ENCODE measurements around the gene UNKL.
A peak's percentile ranks its signal among the peaks of the same experiment; 100 is the strongest.

UNKL gene

GRCh38 chr16:1366060-1366711 lies 48.3 kb downstream of the UNKL start:
- DNase-seq (ENCODE audit: low read depth) = no peak
- H3K4me3 ChIP-seq (ENCODE audit: low read length) = no peak overlapping the region
- no peaks in the 10 kb centered on the region for H3K27me3 ChIP-seq (replicated peaks; ENCODE audit: control insufficient read depth, insufficient read depth, low read length)
- H3K4me1 ChIP-seq (ENCODE audit: control insufficient read depth, insufficient read depth, low read length) = no peaks in the 10 kb centered on the region
- no peaks in the 10 kb centered on the region for H3K9me3 ChIP-seq (ENCODE audit: control insufficient read depth, low read length)
- H3K9ac ChIP-seq (ENCODE audit: low read length) = no peak overlapping the region
- H3K36me3 ChIP-seq (ENCODE audit: control insufficient read depth, insufficient read depth, low read length, severe bottlenecking) = peaks cover 56% of the 10 kb centered on the region

GRCh38 chr16:1364510-1364909 lies 50.0 kb downstream of the UNKL start:
- no peak for DNase-seq (ENCODE audit: low read depth)
- H3K27me3 ChIP-seq (replicated peaks; ENCODE audit: control insufficient read depth, insufficient read depth, low read length) = no peaks in the 10 kb centered on the region
- H3K9ac ChIP-seq (ENCODE audit: low read length) = no peak overlapping the region
- H3K36me3 ChIP-seq (ENCODE audit: control insufficient read depth, insufficient read depth, low read length, severe bottlenecking) = peaks cover 67% of the 10 kb centered on the region
- no peaks in the 10 kb centered on the region for H3K9me3 ChIP-seq (ENCODE audit: control insufficient read depth, low read length)
- H3K4me1 ChIP-seq (ENCODE audit: control insufficient read depth, insufficient read depth, low read length) = no peaks in the 10 kb centered on the region
- no peak overlapping the region for H3K4me3 ChIP-seq (ENCODE audit: low read length)

GRCh38 chr16:1363501-1364041 lies 50.9 kb downstream of the UNKL start:
- H3K36me3 ChIP-seq (ENCODE audit: control insufficient read depth, insufficient read depth, low read length, severe bottlenecking) = peaks cover 71% of the 10 kb centered on the region
- H3K9ac ChIP-seq (ENCODE audit: low read length) = no peak overlapping the region
- H3K4me1 ChIP-seq (ENCODE audit: control insufficient read depth, insufficient read depth, low read length) = no peaks in the 10 kb centered on the region
- H3K4me3 ChIP-seq (ENCODE audit: low read length) = no peak overlapping the region
- H3K27me3 ChIP-seq (replicated peaks; ENCODE audit: control insufficient read depth, insufficient read depth, low read length) = no peaks in the 10 kb centered on the region
- no peaks in the 10 kb centered on the region for H3K9me3 ChIP-seq (ENCODE audit: control insufficient read depth, low read length)
- DNase-seq (ENCODE audit: low read depth) = peak; percentile 63

GRCh38 chr16:1362807-1363206 lies 51.7 kb downstream of the UNKL start:
- H3K27me3 ChIP-seq (replicated peaks; ENCODE audit: control insufficient read depth, insufficient read depth, low read length) = no peaks in the 10 kb centered on the region
- no peaks in the 10 kb centered on the region for H3K9me3 ChIP-seq (ENCODE audit: control insufficient read depth, low read length)
- H3K4me3 ChIP-seq (ENCODE audit: low read length) = no peak overlapping the region
- no peak overlapping the region for H3K9ac ChIP-seq (ENCODE audit: low read length)
- no peak for DNase-seq (ENCODE audit: low read depth)
- H3K4me1 ChIP-seq (ENCODE audit: control insufficient read depth, insufficient read depth, low read length) = peaks cover 5% of the 10 kb centered on the region
- H3K36me3 ChIP-seq (ENCODE audit: control insufficient read depth, insufficient read depth, low read length, severe bottlenecking) = peaks cover 75% of the 10 kb centered on the region

GRCh38 chr16:1361685-1362360 lies 52.7 kb downstream of the UNKL start:
- Histone ChIP-seq H3K9ac (ENCODE audit: low read length) (no peak overlapping the region), H3K4me3 (ENCODE audit: low read length) (no peak overlapping the region), H3K36me3 (ENCODE audit: control insufficient read depth, insufficient read depth, low read length, severe bottlenecking) (peaks cover 72% of the 10 kb centered on the region), H3K9me3 (ENCODE audit: control insufficient read depth, low read length) (no peaks in the 10 kb centered on the region), H3K4me1 (ENCODE audit: control insufficient read depth, insufficient read depth, low read length) (peaks cover 5% of the 10 kb centered on the region), H3K27me3 (replicated peaks; ENCODE audit: control insufficient read depth, insufficient read depth, low read length) (no peaks in the 10 kb centered on the region)
- DNase-seq (ENCODE audit: low read depth) = no peak

GRCh38 chr16:1357906-1358566 lies 56.5 kb downstream of the UNKL start:
- H3K4me3 ChIP-seq (ENCODE audit: low read length) = no peak overlapping the region
- no peak for DNase-seq (ENCODE audit: low read depth)
- peaks cover 7% of the 10 kb centered on the region for H3K4me1 ChIP-seq (ENCODE audit: control insufficient read depth, insufficient read depth, low read length)
- no peaks in the 10 kb centered on the region for H3K9me3 ChIP-seq (ENCODE audit: control insufficient read depth, low read length)
- H3K27me3 ChIP-seq (replicated peaks; ENCODE audit: control insufficient read depth, insufficient read depth, low read length) = no peaks in the 10 kb centered on the region
- peaks cover 41% of the 10 kb centered on the region for H3K36me3 ChIP-seq (ENCODE audit: control insufficient read depth, insufficient read depth, low read length, severe bottlenecking)
- no peak overlapping the region for H3K9ac ChIP-seq (ENCODE audit: low read length)

- Histone ChIP-seq H3K4me1 (ENCODE audit: control insufficient read depth, insufficient read depth, low read length) (peaks cover 13% of the 10 kb centered on the region), H3K4me3 (ENCODE audit: low read length) (no peak overlapping the region), H3K9me3 (ENCODE audit: control insufficient read depth, low read length) (no peaks in the 10 kb centered on the region), H3K36me3 (ENCODE audit: control insufficient read depth, insufficient read depth, low read length, severe bottlenecking) (peaks cover 24% of the 10 kb centered on the region), H3K9ac (ENCODE audit: low read length) (no peak overlapping the region), H3K27me3 (replicated peaks; ENCODE audit: control insufficient read depth, insufficient read depth, low read length) (no peaks in the 10 kb centered on the region)
- DNase-seq (ENCODE audit: low read depth) = no peak
These were observed 58.2 kb downstream of the UNKL start for GRCh38 chr16:1356061-1356900.

GRCh38 chr16:1355591-1355990 lies 58.9 kb downstream of the UNKL start:
- DNase-seq (ENCODE audit: low read depth) = no peak
- H3K4me3 ChIP-seq (ENCODE audit: low read length) = no peak overlapping the region
- peaks cover 20% of the 10 kb centered on the region for H3K4me1 ChIP-seq (ENCODE audit: control insufficient read depth, insufficient read depth, low read length)
- no peak overlapping the region for H3K9ac ChIP-seq (ENCODE audit: low read length)
- no peaks in the 10 kb centered on the region for H3K9me3 ChIP-seq (ENCODE audit: control insufficient read depth, low read length)
- no peaks in the 10 kb centered on the region for H3K27me3 ChIP-seq (replicated peaks; ENCODE audit: control insufficient read depth, insufficient read depth, low read length)
- H3K36me3 ChIP-seq (ENCODE audit: control insufficient read depth, insufficient read depth, low read length, severe bottlenecking) = peaks cover 19% of the 10 kb centered on the region

- Histone ChIP-seq H3K4me3 (ENCODE audit: low read length) (no peak overlapping the region), H3K9ac (ENCODE audit: low read length) (no peak overlapping the region), H3K9me3 (ENCODE audit: control insufficient read depth, low read length) (no peaks in the 10 kb centered on the region), H3K4me1 (ENCODE audit: control insufficient read depth, insufficient read depth, low read length) (peaks cover 24% of the 10 kb centered on the region), H3K36me3 (ENCODE audit: control insufficient read depth, insufficient read depth, low read length, severe bottlenecking) (peaks cover 13% of the 10 kb centered on the region), H3K27me3 (replicated peaks; ENCODE audit: control insufficient read depth, insufficient read depth, low read length) (no peaks in the 10 kb centered on the region)
- no peak for DNase-seq (ENCODE audit: low read depth)
These were observed 59.5 kb downstream of the UNKL start for GRCh38 chr16:1354815-1355540.

GRCh38 chr16:1351582-1352362 lies 62.7 kb downstream of the UNKL start, which contains the start of the genes GNPTG and TSR3:
TSS of gene GNPTG (plus strand) at chr16:1351931. CDS start at chr16:1351966, 35 bp downstream.
TSS of gene TSR3 (minus strand) at chr16:1351878. CDS start at chr16:1351804, 74 bp downstream.
- H3K36me3 ChIP-seq (ENCODE audit: control insufficient read depth, insufficient read depth, low read length, severe bottlenecking) = peaks cover 13% of the 10 kb centered on the region
- H3K4me3 ChIP-seq (ENCODE audit: low read length) = peak within 1 kb of the TSS; percentile 98
- no peaks in the 10 kb centered on the region for H3K9me3 ChIP-seq (ENCODE audit: control insufficient read depth, low read length)
- DNase-seq (ENCODE audit: low read depth) = peak; percentile 93
- peaks cover 19% of the 10 kb centered on the region for H3K4me1 ChIP-seq (ENCODE audit: control insufficient read depth, insufficient read depth, low read length)
- no peaks in the 10 kb centered on the region for H3K27me3 ChIP-seq (replicated peaks; ENCODE audit: control insufficient read depth, insufficient read depth, low read length)
- H3K9ac ChIP-seq (ENCODE audit: low read length) = peak within 1 kb of the TSS; percentile 96
